Measurements from ENCODE around the gene ADIPOR2.

ADIPOR2 gene

GRCh38 chr12:1776170-1776921, 85.5 kb downstream of the ADIPOR2 start:
- ATAC-seq (ENCODE audit: low read depth), result peak; percentile 96
- H3K36me3 ChIP-seq (ENCODE audit: low read depth), result peaks cover 56% of the 10 kb centered on the region
- peak overlapping the region; percentile 61 for H3K27ac ChIP-seq (ENCODE audit: poor library complexity, severe bottlenecking)
- peaks cover 33% of the 10 kb centered on the region for H3K4me1 ChIP-seq (ENCODE audit: insufficient read depth, poor library complexity, severe bottlenecking)
- no peak for TF ChIP-seq CTCF (IDR thresholded peaks at IDR 0.05; ENCODE audit: poor library complexity, severe bottlenecking)
- no peak for DNase-seq (ENCODE audit: low spot score)
- H3K4me3 ChIP-seq (ENCODE audit: severe bottlenecking), result no peak overlapping the region
- H3K9me3 ChIP-seq (ENCODE audit: severe bottlenecking), result no peaks in the 10 kb centered on the region
- H3K27me3 ChIP-seq (ENCODE audit: insufficient read depth, poor library complexity, severe bottlenecking), result no peaks in the 10 kb centered on the region

GRCh38 chr12:1777798-1778197, 86.9 kb downstream of the ADIPOR2 start:
- H3K4me1 ChIP-seq (ENCODE audit: insufficient read depth, poor library complexity, severe bottlenecking), result peaks cover 33% of the 10 kb centered on the region
- peaks cover 62% of the 10 kb centered on the region for H3K36me3 ChIP-seq (ENCODE audit: low read depth)
- no peaks in the 10 kb centered on the region for H3K9me3 ChIP-seq (ENCODE audit: severe bottlenecking)
- no peak for DNase-seq (ENCODE audit: low spot score)
- no peak overlapping the region for H3K4me3 ChIP-seq (ENCODE audit: severe bottlenecking)
- H3K27ac ChIP-seq (ENCODE audit: poor library complexity, severe bottlenecking), result peak overlapping the region; percentile 61
- peak; percentile 80 for ATAC-seq (ENCODE audit: low read depth)
- no peaks in the 10 kb centered on the region for H3K27me3 ChIP-seq (ENCODE audit: insufficient read depth, poor library complexity, severe bottlenecking)
- TF ChIP-seq CTCF (IDR thresholded peaks at IDR 0.05; ENCODE audit: poor library complexity, severe bottlenecking), result no peak

GRCh38 chr12:1778911-1779310, 88.0 kb downstream of the ADIPOR2 start:
- no peak overlapping the region for H3K4me3 ChIP-seq (ENCODE audit: severe bottlenecking)
- H3K27ac ChIP-seq (ENCODE audit: poor library complexity, severe bottlenecking), result no peak overlapping the region
- no peak for ATAC-seq (ENCODE audit: low read depth)
- no peaks in the 10 kb centered on the region for H3K27me3 ChIP-seq (ENCODE audit: insufficient read depth, poor library complexity, severe bottlenecking)
- no peaks in the 10 kb centered on the region for H3K9me3 ChIP-seq (ENCODE audit: severe bottlenecking)
- peaks cover 33% of the 10 kb centered on the region for H3K4me1 ChIP-seq (ENCODE audit: insufficient read depth, poor library complexity, severe bottlenecking)
- DNase-seq (ENCODE audit: low spot score), result no peak
- peaks cover 58% of the 10 kb centered on the region for H3K36me3 ChIP-seq (ENCODE audit: low read depth)
- no peak for TF ChIP-seq CTCF (IDR thresholded peaks at IDR 0.05; ENCODE audit: poor library complexity, severe bottlenecking)

GRCh38 chr12:1779783-1780182, 88.9 kb downstream of the ADIPOR2 start:
- Histone ChIP-seq H3K4me3 (ENCODE audit: severe bottlenecking) (no peak overlapping the region), H3K9me3 (ENCODE audit: severe bottlenecking) (no peaks in the 10 kb centered on the region), H3K4me1 (ENCODE audit: insufficient read depth, poor library complexity, severe bottlenecking) (peaks cover 33% of the 10 kb centered on the region), H3K36me3 (ENCODE audit: low read depth) (peaks cover 65% of the 10 kb centered on the region), H3K27me3 (ENCODE audit: insufficient read depth, poor library complexity, severe bottlenecking) (no peaks in the 10 kb centered on the region), H3K27ac (ENCODE audit: poor library complexity, severe bottlenecking) (no peak overlapping the region)
- TF ChIP-seq CTCF (IDR thresholded peaks at IDR 0.05; ENCODE audit: poor library complexity, severe bottlenecking), result no peak
- DNase-seq (ENCODE audit: low spot score) (no peak), ATAC-seq (ENCODE audit: low read depth) (no peak)

- peaks cover 19% of the 10 kb centered on the region for H3K4me1 ChIP-seq (ENCODE audit: insufficient read depth, poor library complexity, severe bottlenecking)
- no peaks in the 10 kb centered on the region for H3K9me3 ChIP-seq (ENCODE audit: severe bottlenecking)
- no peak overlapping the region for H3K27ac ChIP-seq (ENCODE audit: poor library complexity, severe bottlenecking)
- no peak overlapping the region for H3K4me3 ChIP-seq (ENCODE audit: severe bottlenecking)
- H3K27me3 ChIP-seq (ENCODE audit: insufficient read depth, poor library complexity, severe bottlenecking), result no peaks in the 10 kb centered on the region
- DNase-seq (ENCODE audit: low spot score), result no peak
- ATAC-seq (ENCODE audit: low read depth), result no peak
- no peak for TF ChIP-seq CTCF (IDR thresholded peaks at IDR 0.05; ENCODE audit: poor library complexity, severe bottlenecking)
- peaks cover 85% of the 10 kb centered on the region for H3K36me3 ChIP-seq (ENCODE audit: low read depth)
These were observed 90.9 kb downstream of the ADIPOR2 start for GRCh38 chr12:1781772-1782171.

All from RWPE2 (cell line).